GM19468 (cell line): ENCODE results near the gene ZNF143.

ENCODE experiments used
- ATAC-seq: cut with Tn5 transposase; IDR thresholded peaks from one replicate; pipeline ENCODE4 v1.9.1; 2021; ENCODE audit warnings: mild to moderate bottlenecking, moderate library complexity, moderate number of reproducible peaks; ENCODE audit not compliant: unreplicated experiment; ENCODE audit errors: extremely low read depth

Gene ZNF143

DNA sequence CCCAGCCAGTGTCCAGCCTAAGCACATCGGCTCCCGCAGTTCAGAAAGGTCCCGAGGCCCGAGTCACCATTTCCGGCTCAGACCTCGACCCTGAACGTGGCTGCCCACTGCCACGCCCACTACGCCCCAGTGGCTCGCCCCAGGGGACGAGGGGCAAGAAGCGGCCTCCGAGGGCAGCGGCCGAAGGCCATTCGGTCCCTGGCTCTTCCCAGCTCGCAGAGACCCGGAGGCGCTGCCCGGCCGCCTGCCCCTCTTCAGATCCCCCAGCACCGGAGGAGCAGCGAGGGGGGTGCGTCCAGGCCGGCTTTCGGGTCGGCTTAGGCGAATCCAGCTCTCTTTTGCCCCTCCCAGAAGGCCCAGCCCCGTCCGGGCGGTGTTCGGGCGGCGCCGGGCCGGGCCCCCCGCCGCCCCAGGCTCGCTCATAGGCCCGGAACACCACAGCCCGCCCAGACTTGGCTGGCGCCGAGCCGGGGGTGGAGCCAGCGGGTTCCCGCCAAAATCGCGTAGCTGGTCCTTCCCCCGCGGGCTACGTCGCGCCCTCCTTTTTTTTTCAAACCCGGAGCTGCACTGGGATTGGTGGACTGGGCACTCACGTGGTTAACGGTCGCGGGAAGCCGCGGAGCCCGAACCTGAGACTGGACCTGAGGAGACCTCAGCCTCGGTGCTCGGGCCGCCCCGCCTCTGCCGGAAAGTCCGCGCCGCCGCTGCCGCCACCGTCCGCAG lies 112.4 kb downstream of the ZNF143 start, which contains the start of gene WEE1:
Gene WEE1 (plus strand): TSS at position 619 of the 723 bp plus-strand sequence. CDS start 264 bp downstream, outside the sequence.
- peak; percentile 77 for ATAC-seq

DNA sequence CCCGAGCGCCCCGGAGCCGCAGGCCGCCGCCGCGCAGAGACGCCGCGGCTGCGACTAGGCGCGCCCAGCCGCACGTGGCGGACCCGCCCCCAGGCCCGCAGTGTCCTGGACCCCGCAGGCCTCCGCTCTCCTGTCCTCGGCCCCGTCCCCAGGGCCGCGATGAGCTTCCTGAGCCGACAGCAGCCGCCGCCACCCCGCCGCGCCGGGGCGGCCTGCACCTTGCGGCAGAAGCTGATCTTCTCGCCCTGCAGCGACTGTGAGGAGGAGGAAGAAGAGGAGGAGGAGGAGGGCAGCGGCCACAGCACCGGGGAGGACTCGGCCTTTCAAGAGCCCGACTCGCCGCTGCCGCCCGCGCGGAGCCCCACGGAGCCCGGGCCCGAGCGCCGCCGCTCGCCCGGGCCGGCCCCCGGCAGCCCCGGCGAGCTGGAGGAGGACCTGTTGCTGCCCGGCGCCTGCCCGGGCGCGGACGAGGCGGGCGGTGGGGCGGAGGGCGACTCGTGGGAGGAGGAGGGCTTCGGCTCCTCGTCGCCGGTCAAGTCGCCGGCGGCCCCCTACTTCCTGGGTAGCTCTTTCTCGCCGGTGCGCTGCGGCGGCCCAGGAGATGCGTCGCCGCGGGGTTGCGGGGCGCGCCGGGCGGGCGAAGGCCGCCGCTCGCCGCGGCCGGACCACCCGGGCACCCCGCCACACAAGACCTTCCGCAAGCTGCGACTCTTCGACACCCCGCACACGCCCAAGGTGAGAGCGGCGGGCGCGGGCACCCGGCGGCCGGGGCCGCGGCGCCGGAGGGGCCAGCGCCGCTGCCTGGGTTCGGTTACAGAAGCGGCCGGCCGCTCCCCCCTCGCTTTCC lies 113.2 kb downstream of the ZNF143 start:
- no peak for ATAC-seq

DNA sequence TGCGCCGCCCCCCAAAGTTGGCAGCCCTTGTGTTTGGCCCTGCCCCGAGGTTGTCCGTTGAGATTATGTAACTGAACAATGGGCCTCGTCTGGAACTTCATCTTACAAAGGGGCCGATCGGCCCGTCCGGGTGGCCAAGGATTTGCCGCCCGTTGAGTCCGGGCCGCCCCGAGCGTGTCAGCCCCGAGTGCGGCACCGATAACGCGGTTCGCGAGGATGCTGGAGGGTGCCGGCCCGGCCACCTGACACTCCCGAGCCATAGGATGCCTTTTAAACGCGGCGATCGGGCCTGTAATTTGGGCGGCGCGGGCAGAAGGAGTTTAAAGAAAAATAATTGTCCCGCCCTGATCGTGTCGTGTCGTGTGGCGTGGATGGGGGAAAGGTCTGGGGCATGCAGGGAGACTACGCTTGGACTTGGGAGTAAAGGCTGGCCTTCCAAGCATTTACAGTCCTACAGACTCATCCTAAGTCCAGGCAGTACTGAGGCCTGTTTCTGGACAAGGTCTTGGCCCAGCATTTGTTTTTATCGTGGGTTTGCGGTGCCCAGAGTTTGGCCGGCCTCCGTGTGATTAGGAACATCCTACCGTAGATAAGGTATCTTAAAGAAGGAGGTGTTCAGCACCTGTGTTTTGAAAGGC lies 113.9 kb downstream of the ZNF143 start:
- no peak for ATAC-seq

DNA sequence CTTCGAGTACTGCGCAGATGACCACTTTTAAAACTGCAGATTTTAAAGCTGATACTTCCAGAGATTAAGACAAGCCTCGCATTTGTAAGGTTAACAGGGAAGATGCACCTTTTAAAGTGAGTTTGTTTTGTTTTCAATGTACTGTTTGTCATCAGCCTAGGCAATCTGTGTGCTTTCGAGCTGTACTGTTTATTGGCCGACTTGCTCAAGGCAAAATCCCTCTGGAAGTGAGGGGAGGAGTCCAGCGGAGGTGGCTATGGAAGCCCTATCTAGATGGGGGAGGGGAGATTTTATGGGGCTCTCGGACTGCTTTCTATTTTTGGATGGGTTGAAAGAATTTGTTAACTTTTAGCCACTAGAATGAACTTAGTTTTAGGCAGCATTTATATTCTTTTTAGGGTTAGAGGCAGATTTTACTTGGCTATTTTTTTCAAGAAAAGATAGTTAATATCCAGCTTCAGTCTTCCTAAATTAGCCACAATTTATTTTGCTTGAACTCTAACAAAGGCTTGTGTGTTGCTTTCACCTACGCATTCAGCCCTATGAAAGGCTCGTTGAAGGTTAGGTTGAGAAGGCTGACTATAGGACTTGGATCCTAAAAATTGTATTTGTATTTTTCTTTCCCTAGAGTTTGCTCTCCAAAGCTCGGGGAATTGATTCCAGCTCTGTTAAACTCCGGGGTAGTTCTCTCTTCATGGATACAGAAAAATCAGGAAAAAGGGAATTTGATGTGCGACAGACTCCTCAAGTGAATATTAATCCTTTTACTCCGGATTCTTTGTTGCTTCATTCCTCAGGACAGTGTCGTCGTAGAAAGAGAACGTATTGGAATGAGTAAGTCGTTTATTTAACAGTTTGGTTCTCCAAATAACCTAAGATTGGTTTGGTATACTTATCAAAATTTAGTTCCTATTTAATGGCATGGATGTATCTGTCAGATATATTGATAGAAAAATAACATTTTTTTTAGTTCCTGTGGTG lies 114.7 kb downstream of the ZNF143 start:
- ATAC-seq = no peak

DNA sequence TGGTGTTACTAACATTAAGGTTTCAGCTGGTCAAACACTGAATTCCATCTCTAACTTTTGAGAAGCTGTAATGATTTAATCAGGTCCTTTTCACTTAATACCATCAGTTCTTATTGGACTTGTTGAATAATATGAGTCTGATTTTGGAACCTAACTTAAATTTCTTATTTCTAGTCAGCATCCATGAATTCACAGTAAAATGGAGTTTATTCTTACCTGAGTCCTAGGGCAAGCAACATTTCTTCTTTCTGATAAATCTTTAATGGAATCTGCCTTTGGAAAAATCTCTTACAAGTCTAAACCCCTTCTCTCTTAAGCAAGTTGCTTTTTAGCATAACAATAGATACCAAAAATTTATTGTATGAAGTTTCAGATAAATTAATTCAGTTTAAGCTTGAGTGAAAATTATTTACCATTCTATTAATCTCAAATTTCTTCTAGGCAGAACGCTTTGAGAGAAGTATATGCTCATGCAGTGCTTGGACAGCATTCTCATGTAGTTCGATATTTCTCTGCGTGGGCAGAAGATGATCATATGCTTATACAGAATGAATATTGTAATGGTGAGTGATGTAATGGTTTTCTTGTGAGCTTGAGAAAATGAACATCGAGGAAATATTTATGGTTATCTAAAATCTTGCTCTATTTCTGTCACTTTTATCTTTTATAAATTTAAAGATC lies 116.0 kb downstream of the ZNF143 start:
- ATAC-seq = no peak

DNA sequence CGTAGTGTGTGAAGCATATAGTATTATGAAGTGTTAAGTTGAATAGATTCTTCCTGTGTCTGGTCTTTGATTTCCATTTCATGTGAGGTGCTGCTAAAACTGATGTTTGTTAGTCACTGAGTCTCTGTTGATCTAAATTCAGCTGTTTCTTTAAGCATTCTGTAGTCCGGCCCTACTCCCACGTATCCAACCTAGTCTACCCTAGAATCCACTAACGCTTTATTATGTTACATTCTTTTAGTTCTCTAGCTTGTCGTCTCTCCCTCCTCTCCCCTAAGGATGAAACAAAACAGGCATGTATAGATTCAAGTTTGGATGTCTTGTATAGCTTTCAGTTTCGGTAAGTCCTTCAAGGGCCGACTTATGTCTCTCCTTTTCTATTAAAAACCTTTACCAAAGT lies 116.7 kb downstream of the ZNF143 start:
- ATAC-seq = no peak
